ENCODE data around the gene SLC38A3. TPM values are rescaled to one million over a fixed set of nuclear protein-coding genes. Genes with fewer than 3 reads are reported as not detected.
A peak's percentile ranks its signal among the peaks of the same experiment; 100 is the strongest.

Gene SLC38A3
- 10.3 TPM for total RNA-seq
- long read RNA-seq, partial matches to known transcripts = 1 of 4 reads
- long read RNA-seq, other reads (novel, unspliced or antisense) = 1 of 4 reads

DNA sequence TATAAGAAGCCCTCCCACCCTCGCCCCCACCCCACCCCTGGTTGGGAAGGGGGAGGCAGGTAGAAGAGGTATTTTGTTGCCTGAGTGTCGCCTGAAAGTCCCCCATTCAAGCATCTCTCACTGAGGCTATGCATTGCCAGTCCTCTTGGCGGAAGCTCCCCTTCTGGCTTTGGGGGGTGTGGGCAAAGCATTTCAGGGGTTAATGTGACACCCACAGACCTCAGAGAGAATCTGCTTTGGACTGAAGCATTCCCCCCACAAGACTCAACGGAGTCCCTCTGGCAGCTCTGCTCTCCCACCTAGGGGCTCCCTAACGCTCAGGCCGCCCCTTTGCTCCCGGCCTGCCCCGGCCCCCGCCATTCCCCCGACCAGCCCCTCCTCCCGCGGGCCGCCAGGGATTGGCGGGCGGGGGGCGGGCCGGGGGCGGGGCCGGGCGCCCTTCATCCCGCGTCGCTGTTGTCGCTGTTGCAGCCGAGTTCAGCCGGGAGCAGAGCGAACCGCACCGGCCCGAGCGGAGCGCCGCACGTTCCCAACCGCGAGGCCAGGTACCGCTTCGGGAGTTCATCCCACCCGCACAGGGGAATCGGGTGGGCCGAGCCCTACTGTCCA is at the start of gene SLC38A3:
Gene SLC38A3, plus strand, starts transcription at position 468 of the 609 bp plus-strand sequence. CDS start 8,929 bp downstream, outside the sequence.
- intact Hi-C loops (cut with DNase I) = no loop called here

DNA sequence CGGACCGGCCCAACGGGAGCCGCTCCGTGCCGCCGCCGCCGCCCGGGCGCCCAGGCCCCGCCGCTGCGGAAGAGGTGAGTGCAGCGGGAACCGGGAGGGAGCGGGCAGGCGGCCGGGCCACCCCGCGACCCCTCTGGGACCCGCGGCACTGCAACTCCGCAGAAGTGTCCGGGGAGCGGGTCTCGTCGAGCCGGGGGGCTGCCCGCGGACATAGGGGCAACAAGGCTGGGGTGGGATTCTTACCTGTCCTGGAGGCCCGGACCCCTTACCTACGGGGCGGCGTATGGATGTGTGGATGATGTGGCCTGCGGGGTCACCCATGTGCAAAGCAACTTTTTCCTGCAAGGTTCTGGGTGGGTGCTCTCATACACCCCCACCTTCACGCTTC is 49.6 kb upstream of the SLC38A3 start:
- DNase-seq (ENCODE audit: missing footprints) (no peak), ATAC-seq (no peak)
- intact Hi-C loops (cut with DNase I) = loop anchor here (2.0 kb wide), 1 partner anchor 33 kb away; no protein-coding TSS in a partner anchor

More for the DNA sequence above, at the start of gene SLC38A3:
- ATAC-seq (peak; percentile 81), DNase-seq (ENCODE audit: missing footprints) (no peak)

DNA sequence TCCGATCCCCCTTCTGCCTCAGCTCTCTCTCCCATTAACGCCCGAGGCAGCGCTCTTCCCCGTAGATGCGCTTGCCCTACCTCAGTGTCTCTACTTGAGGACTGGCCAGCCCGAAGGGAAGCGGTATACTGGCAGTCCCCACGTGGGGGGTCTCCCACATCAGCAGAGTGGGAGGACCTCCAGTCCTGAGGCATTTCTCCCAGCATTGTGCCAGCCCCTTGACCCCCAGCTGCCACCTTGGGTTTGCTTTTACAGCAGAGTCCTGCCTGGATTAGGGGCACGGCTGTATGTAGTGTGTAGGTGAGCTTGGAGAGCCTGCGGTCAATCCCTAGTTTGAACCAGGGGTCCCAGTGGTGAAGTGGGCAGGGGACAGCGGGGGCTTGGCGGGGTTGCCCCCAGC is 49.2 kb upstream of the SLC38A3 start:
- intact Hi-C loops (cut with DNase I) = loop anchor here (2.0 kb wide), 1 partner anchor 33 kb away; no protein-coding TSS in a partner anchor
- ATAC-seq = no peak

DNA sequence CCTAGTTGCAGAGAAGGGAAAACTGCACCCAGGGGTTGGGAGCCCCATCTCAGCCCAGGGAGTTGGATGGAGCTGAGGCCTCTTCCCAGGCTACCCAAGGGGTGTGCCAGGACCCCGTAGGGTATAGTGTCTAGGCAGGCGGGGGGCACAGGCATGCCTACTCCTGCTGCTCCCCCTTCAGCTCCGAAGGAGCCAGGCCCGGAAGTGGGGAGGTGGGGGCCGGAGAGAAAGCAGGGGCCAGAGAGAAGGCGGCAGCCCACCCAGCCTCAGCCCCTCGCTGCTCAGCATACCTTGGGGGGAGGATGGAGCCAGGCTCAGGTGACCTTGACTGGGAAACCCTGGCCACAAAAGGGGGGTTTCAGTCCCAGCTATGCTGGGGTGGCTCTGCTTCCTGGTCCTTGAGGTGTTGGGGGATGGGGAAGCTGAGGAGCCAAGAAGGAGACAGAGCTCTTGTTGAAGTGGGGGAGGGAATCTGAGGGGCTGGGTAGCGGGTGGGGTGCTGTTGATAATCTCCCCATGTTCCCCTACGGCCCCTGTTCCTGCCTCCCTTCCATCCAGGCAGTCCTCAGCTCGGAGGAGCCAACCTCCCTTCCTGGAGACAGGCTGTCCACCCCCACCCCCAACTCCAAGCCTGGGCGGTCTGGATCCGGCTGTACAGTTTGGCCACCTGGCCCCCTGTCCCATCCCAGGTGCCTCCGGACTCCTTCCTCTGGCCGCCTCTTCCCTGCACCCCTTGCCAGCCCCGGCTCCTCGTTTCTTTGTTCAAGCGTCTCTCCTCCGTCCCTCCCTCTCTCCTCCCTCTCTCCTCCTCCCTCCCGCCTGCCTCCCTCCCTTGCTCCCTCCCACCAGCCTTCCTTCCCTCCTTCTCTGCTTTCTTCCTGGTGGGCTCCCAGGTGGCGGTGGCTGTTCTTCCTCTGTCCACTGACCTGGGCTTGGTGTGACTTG is 48.2 kb upstream of the SLC38A3 start:
- ATAC-seq = no peak
- no peak for DNase-seq (ENCODE audit: missing footprints)
- intact Hi-C loops (cut with DNase I) = no loop called here

More for the DNA sequence above, 49.2 kb upstream of the SLC38A3 start:
- no peak for DNase-seq (ENCODE audit: missing footprints)

DNA sequence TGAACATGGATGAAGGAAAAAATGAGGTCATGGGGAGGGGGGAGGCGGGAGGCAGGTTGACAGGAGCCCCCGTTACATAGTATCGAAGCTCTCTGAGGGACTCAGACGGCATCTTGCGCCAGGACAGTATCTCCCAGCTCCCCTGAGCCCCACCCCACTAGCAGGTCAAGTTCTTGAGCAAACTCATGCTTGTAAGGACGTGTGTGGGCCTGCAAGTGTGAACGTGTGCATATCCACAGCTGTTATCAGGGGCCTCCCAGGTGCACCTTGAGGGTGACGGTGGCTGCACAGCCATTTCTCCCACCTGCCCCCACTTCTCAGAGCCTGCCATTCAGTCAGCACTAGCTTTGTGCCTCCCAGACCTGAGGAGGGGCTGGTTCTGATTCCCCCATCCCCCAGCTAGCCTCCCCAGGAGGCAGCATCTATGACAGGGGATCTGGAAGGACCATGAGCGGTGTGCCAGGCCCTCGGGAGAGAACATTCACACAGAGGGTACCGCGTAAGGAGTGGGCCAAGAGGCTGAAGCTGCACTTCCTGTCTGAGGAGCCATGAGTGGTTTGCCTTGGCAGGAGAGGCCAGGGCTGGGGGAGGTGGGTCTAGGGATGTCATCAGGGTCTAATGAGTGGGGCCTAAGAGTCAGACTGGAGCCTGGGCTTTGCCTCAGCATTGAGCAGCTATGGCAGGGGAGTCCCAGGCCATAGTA is 47.1 kb upstream of the SLC38A3 start:
- ATAC-seq (no peak), DNase-seq (ENCODE audit: missing footprints) (no peak)
- intact Hi-C loops (cut with DNase I) = no loop called here

DNA sequence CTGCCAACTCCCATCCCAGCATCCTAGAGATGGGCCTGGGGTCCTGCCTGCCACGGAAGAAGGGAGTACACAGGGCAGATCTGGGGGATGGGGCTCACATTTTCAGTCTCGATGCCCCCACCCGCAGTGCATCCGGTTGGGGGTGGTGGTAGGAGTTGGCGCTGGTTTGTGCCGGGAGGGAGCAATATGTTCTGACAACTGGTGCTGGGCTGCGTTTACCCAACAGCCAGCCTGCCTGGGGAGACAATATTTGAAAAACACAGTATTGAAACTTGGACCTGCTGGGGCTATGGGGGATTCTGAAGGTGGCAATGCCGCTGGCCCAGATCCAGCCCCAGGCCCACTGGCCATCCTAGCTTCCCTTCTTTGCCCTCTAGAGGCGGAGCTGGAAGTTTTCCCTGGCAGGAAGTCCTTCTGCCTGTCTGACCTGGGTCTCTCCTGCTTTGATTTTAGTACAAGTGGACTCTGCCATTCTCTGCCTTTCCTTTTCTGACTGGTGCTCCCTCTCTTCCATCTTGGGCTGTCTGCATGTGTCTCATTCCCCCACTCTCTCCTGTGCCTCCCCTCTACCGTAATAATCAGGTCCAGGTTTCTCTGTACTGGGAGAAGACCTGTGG is 46.4 kb upstream of the SLC38A3 start:
- DNase-seq (ENCODE audit: missing footprints) (no peak), ATAC-seq (no peak)
- intact Hi-C loops (cut with DNase I) = no loop called here

DNA sequence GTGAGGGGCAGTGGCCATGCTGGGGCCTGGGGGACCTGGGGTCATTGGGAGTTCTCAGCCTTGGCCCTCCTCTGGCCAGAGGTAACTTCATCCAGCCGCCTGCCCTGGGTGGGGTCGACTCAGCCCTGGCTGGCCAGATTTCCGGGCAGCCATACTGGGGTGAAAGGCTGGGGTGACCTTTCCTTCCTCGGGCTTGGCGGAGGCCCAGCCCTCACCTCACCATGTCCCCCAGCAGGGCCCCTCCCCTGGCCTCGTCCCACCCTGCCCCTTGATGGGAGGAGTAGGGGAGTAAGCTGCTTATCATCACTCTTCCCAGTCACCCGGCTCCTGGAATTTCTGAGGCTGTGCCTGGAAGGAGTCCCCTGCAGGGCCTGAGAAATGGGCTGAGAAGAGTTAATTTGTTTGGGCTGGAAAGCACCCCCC is 44.5 kb upstream of the SLC38A3 start:
- ATAC-seq = no peak
- no peak for DNase-seq (ENCODE audit: missing footprints)
- intact Hi-C loops (cut with DNase I) = no loop called here

DNA sequence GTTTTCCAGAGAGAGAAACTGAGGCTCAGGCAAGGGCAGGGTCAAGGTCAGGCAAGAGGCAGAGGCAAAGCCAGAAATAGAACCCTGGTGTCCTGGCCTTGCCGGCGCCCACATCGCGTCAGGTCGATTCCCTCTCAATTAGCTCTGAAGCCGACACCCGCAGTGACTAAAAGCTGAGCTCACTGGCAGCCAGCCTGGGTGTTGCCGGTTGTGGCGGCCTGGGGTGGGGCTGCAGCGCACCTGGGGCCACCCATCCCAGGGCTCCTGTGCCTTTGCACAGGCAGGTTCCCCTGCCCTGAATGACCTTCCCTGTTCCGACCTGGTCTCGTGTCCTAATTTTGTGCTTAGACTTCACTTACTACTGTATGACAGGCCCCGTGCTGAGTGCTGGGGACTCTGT is 43.8 kb upstream of the SLC38A3 start:
- DNase-seq (ENCODE audit: missing footprints) = no peak
- no peak for ATAC-seq
- intact Hi-C loops (cut with DNase I) = no loop called here

DNA sequence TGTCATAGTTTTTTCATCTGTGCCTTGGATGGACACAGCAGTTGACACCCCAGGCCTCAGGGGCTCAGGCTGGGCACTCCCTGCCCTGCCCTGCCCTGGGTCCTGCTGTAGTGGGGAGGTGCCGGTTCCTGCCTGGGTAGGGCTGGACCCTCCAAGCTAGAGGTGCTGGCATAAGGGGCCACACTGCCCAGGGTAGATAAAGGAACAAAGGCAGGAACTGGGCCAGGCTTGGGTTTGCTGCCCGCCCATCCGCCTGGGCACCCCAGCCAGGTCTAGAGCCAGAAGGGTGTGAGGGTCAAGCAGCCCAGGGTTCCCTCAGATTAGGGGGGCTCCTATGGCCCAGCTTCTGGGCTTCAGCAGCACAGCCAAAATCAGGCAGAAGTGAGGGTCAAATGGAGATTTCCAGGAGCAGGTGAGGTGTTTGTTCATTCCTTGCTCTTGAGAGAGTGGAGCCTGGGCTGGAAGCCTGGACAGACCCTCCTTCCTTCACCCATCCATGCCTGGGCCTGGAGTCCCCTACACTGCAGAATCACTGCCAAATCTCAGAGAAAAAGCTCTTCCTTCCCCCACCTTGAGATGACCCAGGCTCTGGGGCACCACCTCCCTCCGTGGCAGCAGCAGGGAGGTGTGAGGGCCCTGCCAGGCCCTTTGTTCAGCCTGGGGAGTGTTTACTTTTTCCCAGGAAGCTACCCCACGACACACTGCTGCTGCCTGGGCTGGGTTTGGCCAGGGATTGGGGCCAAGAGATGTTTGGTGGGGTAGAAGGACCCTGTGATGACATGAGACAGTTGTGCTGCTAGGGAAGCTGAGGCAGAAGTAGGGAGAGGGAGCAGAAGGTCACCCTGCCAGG is 42.8 kb upstream of the SLC38A3 start:
- no peak for ATAC-seq
- intact Hi-C loops (cut with DNase I) = no loop called here
- no peak for DNase-seq (ENCODE audit: missing footprints)

DNA sequence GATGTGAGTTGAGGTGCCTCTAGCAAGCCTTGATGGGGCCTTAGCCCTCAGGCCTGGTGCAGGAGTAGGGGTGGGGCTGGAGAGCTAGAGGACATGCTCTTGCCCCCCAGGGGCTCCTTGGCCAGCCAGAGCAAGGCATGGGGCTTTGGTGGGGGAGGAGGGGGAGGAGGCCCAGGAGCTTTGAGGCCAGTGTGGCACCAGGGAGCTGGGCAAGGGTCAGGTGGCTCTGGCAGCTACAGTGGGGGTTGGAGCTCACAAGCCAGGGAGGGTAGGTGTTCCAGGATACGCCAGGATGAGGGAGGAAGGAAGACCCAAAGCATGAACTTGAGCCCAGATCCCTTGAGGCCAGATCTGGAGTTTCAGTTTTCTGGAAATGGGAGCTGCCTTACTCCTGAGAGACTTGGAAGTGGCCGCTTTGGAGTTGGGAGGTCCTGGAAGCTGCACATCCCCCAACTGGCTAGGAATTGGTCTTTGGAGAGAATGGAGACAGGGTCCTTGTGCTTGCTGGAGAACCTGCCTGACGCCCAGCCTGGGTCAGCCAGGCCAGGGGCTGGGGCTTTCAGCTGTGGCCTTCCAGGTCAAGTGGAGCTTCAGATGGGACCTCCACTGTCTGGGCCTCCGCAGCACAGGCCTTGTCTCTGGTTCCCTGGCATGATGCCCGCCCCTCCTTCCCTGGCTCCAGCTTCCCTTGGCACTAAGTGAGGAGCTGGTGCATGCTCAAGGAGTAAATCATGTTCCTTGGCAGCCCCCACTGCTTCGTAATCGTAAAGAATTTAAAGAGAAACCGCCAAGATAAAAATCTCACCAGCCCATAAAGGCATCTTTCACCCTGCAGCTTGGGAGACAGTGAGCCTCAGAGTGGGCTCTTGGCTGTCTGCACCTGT is 41.3 kb upstream of the SLC38A3 start:
- DNase-seq (ENCODE audit: missing footprints) = no peak
- intact Hi-C loops (cut with DNase I) = no loop called here
- no peak for ATAC-seq

DNA sequence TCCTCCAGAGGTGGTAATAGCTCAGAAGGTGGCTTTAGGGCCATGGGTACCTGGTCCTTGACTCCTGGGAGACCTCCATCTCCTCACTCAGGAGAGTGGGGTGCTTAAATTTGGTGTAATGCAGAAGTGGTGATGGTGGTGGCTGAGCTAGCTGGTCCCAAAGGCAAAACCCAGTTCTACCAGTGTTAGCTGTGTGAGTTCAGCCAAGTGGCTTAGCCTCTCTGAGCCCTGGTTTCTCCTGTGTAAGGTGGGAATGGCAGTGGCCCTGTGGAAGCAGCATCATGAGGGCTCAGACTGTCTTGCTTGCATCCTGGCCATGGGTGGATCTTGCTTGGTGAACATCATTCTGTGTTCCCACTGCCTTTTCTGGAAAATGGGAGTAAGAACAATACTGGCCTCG is 40.6 kb upstream of the SLC38A3 start:
- ATAC-seq = no peak
- intact Hi-C loops (cut with DNase I) = no loop called here
- DNase-seq (ENCODE audit: missing footprints) = no peak

DNA sequence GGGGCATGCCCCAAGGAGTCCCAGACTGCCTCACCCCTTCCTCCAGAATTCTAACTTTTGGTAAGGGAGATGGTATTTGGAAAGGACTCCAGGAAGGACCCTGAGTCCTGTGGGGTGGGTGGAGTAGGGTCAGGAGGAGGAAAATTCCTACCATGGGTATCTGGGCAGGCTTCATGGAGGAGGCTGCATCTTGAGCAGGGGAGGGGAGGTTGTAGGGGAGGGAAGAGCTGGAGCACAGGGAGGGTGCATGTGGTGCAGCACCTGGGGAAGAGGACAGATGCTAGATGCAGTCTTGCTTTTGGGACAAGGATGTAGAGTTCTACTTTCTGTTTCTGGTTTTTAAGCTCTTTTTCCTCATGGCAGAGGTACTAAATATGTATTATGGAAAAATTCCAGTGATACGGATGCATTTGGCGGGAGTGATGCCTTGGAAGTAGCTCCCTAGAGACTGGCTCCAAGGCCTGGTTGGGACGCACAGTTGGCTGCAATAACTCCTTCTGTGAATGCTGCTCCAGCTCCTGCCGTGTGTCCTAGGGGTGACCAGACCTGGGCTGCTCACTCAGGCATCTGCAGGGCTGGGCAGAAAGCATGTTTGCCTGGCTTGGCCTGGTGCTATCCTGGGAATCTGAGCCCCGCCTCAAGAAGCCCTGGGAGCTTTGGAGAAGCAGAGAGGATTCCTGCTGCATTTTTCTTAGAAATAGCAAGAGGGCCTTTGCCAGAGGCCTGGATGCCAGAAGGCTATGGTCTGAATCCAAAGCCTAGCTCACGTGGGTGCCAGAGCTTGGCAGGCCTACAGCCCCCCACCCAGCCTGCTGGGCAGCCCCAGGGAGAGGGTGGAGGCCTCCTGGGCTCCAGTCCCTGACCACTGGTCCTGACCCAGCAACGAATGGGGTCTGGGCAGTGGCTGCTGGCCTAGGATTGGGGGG is 39.8 kb upstream of the SLC38A3 start:
- intact Hi-C loops (cut with DNase I) = no loop called here
- DNase-seq (ENCODE audit: missing footprints) (no peak), ATAC-seq (peak; percentile 28)

DNA sequence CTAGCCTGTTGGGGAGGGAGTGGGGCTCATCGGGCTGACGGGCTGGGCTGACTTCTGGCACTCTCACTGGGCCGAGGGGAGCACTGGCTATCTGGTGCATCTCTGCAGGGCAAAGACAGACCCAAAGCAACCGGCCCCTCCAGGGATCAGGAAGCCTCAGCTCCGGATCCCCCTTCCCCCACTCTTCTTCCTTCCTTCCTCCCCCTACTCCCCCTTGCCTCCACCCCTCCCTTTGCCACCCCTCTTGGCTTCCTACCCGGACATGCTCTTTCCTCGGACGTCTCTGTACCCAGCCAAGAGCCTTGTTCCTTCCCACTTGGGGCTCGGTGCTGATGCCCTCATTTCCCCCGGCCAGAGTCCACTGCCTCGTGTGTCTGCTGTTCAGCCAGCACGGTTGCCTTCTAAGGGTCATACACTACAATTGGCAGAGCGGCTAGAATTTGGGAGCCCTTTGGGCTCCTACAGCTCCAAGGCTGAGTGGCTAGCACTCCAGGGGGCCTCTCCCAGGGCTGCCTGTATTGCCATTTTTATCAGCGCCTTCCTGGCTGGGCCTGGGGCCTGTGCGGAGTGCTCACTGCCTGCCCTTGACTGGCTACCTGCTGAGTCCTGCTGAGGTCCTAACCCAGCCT is 39.0 kb upstream of the SLC38A3 start:
- DNase-seq (ENCODE audit: missing footprints) (no peak), ATAC-seq (peak; percentile 29)
- intact Hi-C loops (cut with DNase I) = no loop called here

DNA sequence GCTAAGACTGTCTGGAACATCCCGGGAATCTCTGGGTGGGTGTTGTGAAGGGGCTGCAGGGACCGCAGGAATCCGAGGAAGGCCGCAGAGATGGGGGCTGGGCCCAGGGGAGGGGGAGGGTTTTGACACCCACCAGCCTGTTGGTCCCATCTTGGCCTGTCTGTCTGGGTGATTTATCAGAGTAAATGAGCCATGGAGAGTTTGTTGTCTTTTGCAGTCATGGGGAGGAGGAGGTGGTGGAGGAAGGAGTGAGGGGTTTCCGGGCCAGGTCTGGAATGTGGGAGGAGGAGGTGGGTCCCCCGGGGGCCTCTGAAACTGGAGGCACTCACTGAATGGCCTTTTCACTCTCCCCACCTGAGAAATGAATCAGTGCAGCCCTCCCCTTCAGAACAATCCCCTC is 38.5 kb upstream of the SLC38A3 start:
- ATAC-seq (no peak), DNase-seq (ENCODE audit: missing footprints) (no peak)
- intact Hi-C loops (cut with DNase I) = no loop called here

DNA sequence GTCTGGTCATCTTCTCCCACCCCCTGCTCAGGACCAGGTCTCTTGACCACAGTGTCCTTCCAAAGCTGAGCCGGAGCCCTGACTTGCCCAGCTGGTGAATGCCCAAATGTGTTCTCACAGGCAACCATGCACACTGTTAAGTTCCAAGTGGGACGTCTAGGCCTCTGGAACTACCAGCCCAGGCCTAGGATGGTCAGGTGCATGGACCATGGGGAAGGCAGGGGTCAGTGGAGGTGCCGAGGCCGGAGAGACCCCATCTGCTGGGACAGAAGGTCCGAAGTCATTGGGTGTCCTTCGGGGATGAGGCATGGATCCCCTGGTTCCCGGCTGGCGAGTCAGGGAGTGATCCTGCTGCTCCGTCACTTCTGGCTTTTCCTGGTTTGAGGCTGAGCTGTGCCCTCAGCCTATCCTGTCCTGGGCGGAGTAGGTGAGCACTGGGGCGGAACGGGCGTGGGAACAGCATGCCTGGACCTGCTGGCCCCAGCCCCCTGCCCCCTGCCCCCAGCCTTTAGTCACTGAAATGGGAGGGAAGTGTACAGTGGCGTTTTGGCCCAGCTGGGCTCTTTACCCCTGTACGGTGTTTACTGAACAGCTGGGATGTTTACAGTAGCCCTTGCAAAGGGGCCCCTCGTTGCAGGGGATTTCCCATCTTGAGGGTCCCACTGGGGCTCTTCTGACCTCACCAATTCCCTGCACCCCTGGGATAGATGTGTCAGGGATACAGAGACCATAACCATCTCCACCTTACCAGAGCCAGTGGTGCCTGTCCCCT is 37.8 kb upstream of the SLC38A3 start:
- ATAC-seq (no peak), DNase-seq (ENCODE audit: missing footprints) (no peak)
- intact Hi-C loops (cut with DNase I) = no loop called here
